Measurements from ENCODE around the gene LLPH. TPM values are rescaled to one million over a fixed set of nuclear protein-coding genes. Genes with fewer than 3 reads are reported as not detected.

The LLPH gene
- polyA plus RNA-seq, 1 of the 3 experiments (the other 2 are of a cell fraction), result 7.4 TPM

DNA sequence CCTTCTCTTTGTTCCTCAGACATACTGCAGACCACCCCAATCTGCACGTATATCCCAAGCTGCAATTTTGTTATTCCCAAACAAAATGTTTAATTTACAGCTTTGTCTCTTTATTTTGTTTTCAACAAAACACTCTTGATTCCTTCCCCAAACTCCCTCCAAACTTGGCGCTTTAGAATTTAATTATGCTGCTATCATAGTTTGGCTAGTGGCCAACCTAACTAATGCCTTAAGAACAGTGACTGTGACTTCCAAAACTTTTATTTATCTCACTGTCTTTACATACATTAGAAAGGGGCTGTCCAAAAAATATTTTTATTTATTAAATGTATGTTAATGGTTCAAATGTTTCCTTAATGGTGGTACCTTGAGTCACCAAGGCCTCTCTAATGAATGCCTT is 32.2 kb upstream of the LLPH start (continued):
- TF ChIP-seq POLR2AphosphoS5 (IDR thresholded peaks at IDR 0.05; ENCODE audit: low read depth, low read length), result no peak

DNA sequence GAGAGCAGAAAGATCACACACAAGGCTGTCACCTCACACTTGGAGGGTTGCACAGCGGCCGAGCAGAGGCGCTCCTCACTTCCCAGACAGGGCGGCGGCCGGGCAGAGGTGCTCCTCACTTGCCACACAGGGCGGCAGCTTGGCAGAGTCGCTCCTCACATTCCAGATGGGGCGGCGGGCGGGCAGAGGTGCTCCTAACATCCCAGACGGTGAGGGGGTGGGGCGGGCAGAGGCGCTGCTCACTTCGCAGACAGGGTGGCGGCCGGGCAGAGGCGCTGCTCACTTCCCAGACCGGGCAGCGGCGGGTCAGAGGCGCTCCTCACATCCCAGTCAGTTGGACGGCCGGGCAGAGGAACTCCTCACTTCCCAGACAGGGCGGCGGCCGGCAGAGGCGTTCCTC is 30.2 kb upstream of the LLPH start:
- Histone ChIP-seq H3K79me2 (ENCODE audit: insufficient read depth) (peaks cover 72% of the 10 kb centered on the region), H3K27me3 (ENCODE audit: insufficient read depth) (no peaks in the 10 kb centered on the region), H3K9me2 (no peaks in the 10 kb centered on the region), H3K9ac (no peak overlapping the region), H3F3A (replicated peaks; ENCODE audit: insufficient read depth) (no peaks in the 10 kb centered on the region), H3K36me3 (replicated peaks in 1 of 2; ENCODE audit: control insufficient read depth in 1 of 2, insufficient read depth in 2 of 2, low read length in 1 of 2) (peaks cover 9 to 23% of the 10 kb centered on the region in 2 experiments), H3K4me1 (ENCODE audit: control insufficient read depth in 1 of 2, insufficient read depth in 2 of 2, low read depth in 1 of 2, low read length in 1 of 2) (no peaks in the 10 kb centered on the region; a peak in 1 of 4 replicates), H3K4me3 (ENCODE audit: low read depth in 2 of 2, low read length in 1 of 2) (no peak overlapping the region), H4K20me1 (ENCODE audit: insufficient read depth) (no peaks in the 10 kb centered on the region; the same call in 1 of the 2 replicates), H2AFZ (ENCODE audit: low read depth) (no peak overlapping the region), H3K9me3 (no peaks in the 10 kb centered on the region), H3K27ac (ENCODE audit: low read depth in 2 of 2, low read length in 1 of 2) (no peak overlapping the region), H3K4me2 (no peak overlapping the region)
- TF ChIP-seq MEF2A (IDR thresholded peaks at IDR 0.05; ENCODE audit: borderline replicate concordance, low read depth) (no peak), RCOR1 (IDR thresholded peaks at IDR 0.05; ENCODE audit: low read length) (no peak), GATA2 (CRISPR knock-in tag; IDR thresholded peaks at IDR 0.05) (no peak), TEAD4 (IDR thresholded peaks at IDR 0.05; ENCODE audit: borderline replicate concordance, insufficient read depth) (no peak), SMC3 (IDR thresholded peaks at IDR 0.05; ENCODE audit: low read depth, low read length) (no peak), EZH2phosphoT487 (IDR thresholded peaks at IDR 0.05; ENCODE audit: borderline replicate concordance, low read depth) (no peak), JUND (IDR thresholded peaks at IDR 0.05) (no peak), NFIC (IDR thresholded peaks at IDR 0.05; ENCODE audit: borderline replicate concordance) (no peak), NRF1 (IDR thresholded peaks at IDR 0.05; ENCODE audit: low read depth, low read length) (no peak), CHD2 (IDR thresholded peaks at IDR 0.05; ENCODE audit: low read length, partially characterized antibody) (no peak), RXRA (IDR thresholded peaks at IDR 0.05; ENCODE audit: borderline replicate concordance, low read depth) (no peak), ELF1 (IDR thresholded peaks at IDR 0.05) (no peak), POLR2AphosphoS5 (IDR thresholded peaks at IDR 0.05; ENCODE audit: low read depth, low read length) (no peak)
- TF ChIP-seq, protein P1, sequence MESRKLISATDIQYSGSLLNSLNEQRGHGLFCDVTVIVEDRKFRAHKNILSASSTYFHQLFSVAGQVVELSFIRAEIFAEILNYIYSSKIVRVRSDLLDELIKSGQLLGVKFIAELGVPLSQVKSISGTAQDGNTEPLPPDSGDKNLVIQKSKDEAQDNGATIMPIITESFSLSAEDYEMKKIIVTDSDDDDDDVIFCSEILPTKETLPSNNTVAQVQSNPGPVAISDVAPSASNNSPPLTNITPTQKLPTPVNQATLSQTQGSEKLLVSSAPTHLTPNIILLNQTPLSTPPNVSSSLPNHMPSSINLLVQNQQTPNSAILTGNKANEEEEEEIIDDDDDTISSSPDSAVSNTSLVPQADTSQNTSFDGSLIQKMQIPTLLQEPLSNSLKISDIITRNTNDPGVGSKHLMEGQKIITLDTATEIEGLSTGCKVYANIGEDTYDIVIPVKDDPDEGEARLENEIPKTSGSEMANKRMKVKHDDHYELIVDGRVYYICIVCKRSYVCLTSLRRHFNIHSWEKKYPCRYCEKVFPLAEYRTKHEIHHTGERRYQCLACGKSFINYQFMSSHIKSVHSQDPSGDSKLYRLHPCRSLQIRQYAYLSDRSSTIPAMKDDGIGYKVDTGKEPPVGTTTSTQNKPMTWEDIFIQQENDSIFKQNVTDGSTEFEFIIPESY (IDR thresholded peaks at IDR 0.05; ENCODE audit: borderline replicate concordance, low read depth), result no peak
- WGBS (ENCODE audit: low lambda C conversion rate), result 97% methylated on average over 11 of the region's 28 CpGs
- CTCF ChIA-PET, result interaction anchor here (1.3 kb wide), 1 partner anchor 28 kb away, joined by 4 read pairs; no protein-coding TSS in a partner anchor
- no peak for DNase-seq
- POLR2A ChIA-PET, result no interaction called here

DNA sequence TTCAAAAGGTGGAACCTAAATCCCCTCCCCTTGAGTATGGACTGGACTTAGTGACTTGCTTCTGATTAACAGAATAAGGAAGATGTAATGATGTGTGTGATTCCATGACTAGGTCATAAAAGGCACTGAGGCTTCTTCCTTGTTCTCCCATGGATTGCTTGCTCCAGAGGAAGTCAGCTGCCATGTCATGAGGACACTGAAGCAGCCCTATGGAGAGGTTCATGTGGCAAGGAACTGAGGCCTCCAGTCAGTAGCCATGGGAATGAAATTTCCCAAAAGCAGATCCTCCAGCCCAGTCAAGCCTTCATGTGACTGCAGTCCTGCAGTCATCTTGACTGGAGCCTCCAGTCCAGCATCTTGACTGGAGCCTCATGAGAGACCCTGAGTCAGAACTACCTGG is 28.6 kb upstream of the LLPH start:
- ChIA-PET POLR2A (interaction anchor here (1.8 kb wide), 1 partner anchor 10 kb away, joined by 7 read pairs; the partner anchor contains the start of gene TMBIM4), CTCF (interaction anchor here (1.1 to 1.2 kb wide), 2 partner anchors 13 to 21 kb away, joined by 3 read pairs; no protein-coding TSS in a partner anchor)
- Histone ChIP-seq H3K4me1 (ENCODE audit: control insufficient read depth in 1 of 2, insufficient read depth in 2 of 2, low read depth in 1 of 2, low read length in 1 of 2) (peaks cover 0 to 6% of the 10 kb centered on the region in 2 experiments; a peak in 1 of 4 replicates), H3K36me3 (replicated peaks in 1 of 2; ENCODE audit: control insufficient read depth in 1 of 2, insufficient read depth in 2 of 2, low read length in 1 of 2) (peaks cover 9 to 14% of the 10 kb centered on the region in 2 experiments), H3K4me2 (no peak overlapping the region), H3K4me3 (ENCODE audit: low read depth in 2 of 2, low read length in 1 of 2) (no peak overlapping the region), H3F3A (replicated peaks; ENCODE audit: insufficient read depth) (peaks cover 9% of the 10 kb centered on the region), H3K9me3 (no peaks in the 10 kb centered on the region), H4K20me1 (ENCODE audit: insufficient read depth) (no peaks in the 10 kb centered on the region; the same call in 1 of the 2 replicates), H3K9ac (no peak overlapping the region), H3K27me3 (ENCODE audit: insufficient read depth) (no peaks in the 10 kb centered on the region), H3K27ac (ENCODE audit: low read depth in 2 of 2, low read length in 1 of 2) (no peak overlapping the region), H2AFZ (ENCODE audit: low read depth) (no peak overlapping the region), H3K79me2 (ENCODE audit: insufficient read depth) (peaks cover 66% of the 10 kb centered on the region), H3K9me2 (no peaks in the 10 kb centered on the region)
- DNase-seq, result no peak
- TF ChIP-seq GATA2 (CRISPR knock-in tag; IDR thresholded peaks at IDR 0.05), result no peak
- no peak for TF ChIP-seq MAX (IDR thresholded peaks at IDR 0.05; ENCODE audit: low read depth)
- no peak for TF ChIP-seq IRF3 (IDR thresholded peaks at IDR 0.05; ENCODE audit: low read depth, low read length)
- TF ChIP-seq, protein P2, sequence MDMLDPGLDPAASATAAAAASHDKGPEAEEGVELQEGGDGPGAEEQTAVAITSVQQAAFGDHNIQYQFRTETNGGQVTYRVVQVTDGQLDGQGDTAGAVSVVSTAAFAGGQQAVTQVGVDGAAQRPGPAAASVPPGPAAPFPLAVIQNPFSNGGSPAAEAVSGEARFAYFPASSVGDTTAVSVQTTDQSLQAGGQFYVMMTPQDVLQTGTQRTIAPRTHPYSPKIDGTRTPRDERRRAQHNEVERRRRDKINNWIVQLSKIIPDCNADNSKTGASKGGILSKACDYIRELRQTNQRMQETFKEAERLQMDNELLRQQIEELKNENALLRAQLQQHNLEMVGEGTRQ (IDR thresholded peaks at IDR 0.05; ENCODE audit: borderline replicate concordance, low read depth, low read length), result no peak
- no peak for TF ChIP-seq FOSL2 (IDR thresholded peaks at IDR 0.05; ENCODE audit: borderline replicate concordance, low read depth)
- TF ChIP-seq, protein P3, sequence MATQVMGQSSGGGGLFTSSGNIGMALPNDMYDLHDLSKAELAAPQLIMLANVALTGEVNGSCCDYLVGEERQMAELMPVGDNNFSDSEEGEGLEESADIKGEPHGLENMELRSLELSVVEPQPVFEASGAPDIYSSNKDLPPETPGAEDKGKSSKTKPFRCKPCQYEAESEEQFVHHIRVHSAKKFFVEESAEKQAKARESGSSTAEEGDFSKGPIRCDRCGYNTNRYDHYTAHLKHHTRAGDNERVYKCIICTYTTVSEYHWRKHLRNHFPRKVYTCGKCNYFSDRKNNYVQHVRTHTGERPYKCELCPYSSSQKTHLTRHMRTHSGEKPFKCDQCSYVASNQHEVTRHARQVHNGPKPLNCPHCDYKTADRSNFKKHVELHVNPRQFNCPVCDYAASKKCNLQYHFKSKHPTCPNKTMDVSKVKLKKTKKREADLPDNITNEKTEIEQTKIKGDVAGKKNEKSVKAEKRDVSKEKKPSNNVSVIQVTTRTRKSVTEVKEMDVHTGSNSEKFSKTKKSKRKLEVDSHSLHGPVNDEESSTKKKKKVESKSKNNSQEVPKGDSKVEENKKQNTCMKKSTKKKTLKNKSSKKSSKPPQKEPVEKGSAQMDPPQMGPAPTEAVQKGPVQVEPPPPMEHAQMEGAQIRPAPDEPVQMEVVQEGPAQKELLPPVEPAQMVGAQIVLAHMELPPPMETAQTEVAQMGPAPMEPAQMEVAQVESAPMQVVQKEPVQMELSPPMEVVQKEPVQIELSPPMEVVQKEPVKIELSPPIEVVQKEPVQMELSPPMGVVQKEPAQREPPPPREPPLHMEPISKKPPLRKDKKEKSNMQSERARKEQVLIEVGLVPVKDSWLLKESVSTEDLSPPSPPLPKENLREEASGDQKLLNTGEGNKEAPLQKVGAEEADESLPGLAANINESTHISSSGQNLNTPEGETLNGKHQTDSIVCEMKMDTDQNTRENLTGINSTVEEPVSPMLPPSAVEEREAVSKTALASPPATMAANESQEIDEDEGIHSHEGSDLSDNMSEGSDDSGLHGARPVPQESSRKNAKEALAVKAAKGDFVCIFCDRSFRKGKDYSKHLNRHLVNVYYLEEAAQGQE (IDR thresholded peaks at IDR 0.05; ENCODE audit: low read depth, low read length), result no peak
- TF ChIP-seq MEF2A (IDR thresholded peaks at IDR 0.05; ENCODE audit: borderline replicate concordance, low read depth), result no peak

All from SK-N-SH (cell line).